Measurements from ENCODE around the gene SNTB2.

Gene SNTB2

DNA sequence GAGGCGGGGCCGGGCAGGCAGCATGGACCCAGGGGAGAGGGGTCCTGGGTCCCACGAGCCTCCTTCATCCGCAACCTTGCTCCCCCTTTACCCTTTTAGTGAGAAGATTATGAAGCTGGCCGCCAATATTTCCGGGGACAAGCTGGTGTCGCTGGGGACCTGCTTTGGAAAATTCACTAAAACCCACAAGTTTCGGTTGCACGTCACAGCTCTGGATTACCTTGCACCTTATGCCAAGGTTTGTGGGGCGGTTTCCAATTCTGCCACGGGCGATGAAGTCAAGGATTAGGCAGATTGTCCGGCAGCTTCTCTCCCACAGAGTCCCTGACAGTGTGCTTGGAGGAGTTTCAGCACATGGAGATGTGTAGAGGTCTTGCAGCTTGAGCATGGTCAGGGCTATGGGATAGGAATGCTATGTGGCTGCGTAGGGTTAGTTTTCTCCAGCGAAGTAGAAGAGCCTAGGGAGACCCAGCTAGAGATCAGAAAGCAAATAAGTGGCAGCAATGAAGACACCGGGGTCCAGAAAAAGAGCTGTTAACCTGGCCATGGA is 153.2 kb downstream of the SNTB2 start:
- DNase-seq (ENCODE audit: low read depth) = peak; percentile 30

DNA sequence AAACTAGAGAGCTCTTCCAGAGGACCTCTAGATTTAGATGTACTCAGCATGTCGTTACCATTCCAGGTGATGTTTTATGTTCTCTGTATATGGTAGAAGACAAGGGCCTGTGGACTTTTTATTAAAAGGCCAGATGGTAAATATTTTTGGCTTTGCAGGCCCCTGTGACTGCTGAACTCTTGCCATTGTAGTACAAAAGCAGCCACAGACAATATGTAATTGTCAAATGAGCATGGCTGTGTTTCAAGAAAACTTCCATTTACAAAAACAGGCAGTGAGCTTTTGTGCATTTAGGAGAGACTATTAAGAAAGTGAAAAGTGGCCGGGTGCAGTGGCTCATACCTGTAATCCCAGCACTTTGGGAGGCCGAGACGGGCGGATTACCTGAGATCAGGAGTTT is 157.2 kb downstream of the SNTB2 start:
- DNase-seq (ENCODE audit: low read depth) = no peak

DNA sequence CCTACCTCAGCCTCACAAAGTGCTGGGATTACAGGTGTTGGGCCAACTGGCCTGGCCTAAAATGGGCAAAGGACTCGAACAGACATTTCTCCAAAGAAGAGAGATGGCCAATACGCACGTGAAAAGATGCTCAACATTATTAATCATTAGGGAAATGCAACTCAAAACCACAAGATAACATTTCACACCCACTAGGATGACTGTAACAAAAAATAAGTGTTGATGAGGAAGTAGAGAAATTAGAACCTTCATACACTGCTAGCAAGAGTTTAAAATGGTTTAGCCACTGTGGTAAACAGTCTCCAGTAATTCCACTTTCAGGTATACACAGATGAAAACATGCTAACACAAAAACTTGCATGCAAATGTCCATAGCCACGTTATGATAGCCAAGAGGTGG is 159.0 kb downstream of the SNTB2 start:
- DNase-seq (ENCODE audit: low read depth) = no peak

DNA sequence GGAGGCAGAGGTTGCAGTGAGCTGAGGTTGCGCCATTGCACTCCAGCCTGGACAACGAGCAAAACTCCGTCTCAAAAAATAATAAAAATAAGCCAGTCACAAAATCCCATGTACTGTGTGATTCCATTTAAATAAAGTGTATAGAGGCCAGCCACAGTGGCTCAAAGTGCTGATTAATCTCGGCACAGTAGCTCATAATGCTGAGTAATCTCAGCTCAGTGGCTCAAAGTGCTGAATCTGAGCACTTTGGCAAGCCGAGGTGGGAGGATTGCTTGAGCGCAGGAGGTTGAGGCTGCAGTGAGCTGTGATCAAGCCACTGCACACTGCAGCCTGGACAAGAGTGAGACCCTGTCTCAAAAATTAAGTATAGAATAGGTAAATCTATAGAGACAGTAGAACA is 159.7 kb downstream of the SNTB2 start:
- no peak for DNase-seq (ENCODE audit: low read depth)

DNA sequence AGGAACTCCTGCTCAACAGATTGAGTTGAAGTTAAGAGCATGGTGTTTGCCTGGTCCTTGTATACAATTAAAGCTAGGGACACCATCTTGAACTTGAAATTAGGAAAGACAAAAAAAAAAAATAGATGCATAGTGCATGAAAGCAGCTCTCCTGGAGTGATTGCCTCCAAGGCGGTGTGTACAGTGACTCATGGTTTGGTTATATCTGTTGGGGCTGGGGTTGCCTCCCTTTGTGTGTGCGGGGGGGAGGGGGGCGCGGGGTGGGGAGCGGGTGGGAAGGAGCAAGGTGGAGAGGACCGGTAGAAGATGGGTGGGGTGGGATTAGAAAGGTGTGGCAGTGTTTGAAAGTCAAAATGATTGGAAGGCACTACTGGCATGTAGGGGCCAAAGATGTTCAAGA is 161.3 kb downstream of the SNTB2 start:
- no peak for DNase-seq (ENCODE audit: low read depth)

DNA sequence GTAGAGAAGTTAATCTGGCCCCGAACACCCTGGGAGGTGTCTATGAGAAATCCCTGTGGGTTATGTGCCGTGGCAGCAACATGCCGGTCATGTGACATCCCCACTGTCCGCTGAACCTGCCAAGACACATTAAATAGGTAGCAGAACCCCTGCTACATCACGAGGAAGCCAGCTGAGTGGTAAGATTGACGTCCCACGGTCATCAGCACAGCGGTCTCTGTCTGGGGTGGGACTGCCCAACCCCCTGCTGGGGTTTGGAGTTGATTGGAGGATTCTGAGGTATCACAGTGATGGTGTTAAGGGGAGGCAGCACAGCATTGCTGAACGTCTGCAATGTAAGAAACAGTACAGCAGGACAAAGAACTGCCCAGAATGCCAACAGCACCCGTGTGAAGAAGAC is 162.6 kb downstream of the SNTB2 start:
- no peak for DNase-seq (ENCODE audit: low read depth)

DNA sequence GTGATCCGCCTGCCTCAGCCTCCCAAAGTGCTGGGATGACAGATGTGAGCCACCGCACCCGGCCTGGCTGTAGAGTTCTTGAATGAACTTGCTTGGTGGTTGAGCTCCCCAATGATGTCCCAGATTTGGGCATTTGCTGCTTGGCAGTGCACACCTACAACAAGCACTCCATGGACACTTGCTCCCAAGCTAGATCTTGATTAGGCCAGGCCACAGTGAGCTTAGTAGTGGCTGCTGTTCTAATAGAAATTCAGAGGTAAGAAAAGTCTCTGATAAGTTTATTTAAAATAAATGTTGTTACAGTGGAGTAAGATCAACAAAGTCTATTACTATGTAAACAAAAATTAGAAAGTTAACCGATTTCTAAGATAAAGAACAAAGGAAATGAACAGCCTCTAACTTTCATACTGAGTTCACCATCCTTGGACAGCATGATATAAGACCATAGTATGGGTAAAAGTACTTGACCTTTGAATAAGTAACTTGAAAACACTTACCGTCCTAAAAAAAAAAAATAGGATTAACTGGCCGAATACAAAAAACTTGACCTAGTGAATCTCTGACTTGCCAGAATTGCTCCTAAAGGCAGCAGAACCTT is 163.7 kb downstream of the SNTB2 start:
- no peak for DNase-seq (ENCODE audit: low read depth)

DNA sequence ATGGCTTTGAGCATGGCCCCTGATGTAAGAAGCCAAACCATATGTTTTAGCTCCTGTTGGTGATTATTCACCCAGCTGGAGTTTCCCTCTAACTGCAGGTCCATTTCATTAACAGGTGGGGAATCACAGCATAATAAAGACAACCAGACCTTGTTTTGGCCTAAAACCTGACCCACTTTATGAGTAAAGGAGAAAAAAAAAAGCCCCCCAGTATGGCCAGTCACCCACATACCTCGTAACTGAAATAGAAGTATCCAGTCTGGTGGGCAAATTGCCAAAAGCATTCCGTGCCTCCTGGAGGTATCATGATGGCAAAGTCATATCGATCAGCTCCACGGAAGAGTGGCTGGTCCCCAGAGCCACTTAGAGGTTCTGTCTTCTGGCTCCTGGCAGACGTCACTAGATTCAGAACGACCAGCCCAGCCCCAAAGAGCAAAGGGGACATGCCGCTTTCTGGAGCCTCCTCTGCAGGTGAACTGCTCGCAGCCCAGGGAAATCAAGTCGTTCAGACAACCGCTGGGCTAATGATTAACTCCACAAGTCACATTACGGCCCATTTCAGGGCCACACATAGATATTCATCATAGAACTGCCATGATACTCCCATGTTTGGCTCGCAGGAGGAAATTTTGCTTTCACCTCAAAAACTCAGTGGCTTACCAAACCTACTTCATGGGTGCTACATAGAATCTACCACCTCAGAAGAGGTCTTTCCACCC is 164.5 kb downstream of the SNTB2 start, which contains the start of gene TMED6:
Gene TMED6, minus strand, starts transcription at position 478 of the 719 bp plus-strand sequence. Its CDS starts 33 bp downstream, at position 445.
- no peak for DNase-seq (ENCODE audit: low read depth)
